TTC549 (cell line): ENCODE data around the gene ITPK1.

Experiments
- FAIRE-seq: peaks from 2 replicates; lab custom pipeline; 2012; peaks lifted over from hg19 to GRCh38; lab: Jason Lieb, UNC

Gene ITPK1

DNA sequence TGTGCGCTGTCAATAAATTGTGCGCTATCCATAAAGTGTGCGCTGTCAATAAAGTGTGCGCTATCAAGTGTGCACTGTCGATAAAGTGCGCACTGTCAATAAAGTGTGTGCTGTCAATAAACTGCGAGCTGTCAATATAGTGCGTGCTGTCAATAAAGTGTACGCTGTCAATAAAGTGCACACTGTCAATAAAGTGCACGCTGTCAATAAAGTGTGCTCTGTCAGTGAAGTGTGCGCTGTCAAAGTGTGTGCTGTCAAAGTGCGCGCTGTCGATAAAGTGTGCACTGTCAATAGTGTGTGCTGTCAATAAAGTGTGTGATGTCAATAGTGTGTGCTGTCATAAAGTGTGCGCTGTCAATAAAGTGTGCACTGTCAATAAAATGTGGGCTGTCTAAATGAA, 195.7 kb downstream of the ITPK1 start:
- FAIRE-seq, result no peak

DNA sequence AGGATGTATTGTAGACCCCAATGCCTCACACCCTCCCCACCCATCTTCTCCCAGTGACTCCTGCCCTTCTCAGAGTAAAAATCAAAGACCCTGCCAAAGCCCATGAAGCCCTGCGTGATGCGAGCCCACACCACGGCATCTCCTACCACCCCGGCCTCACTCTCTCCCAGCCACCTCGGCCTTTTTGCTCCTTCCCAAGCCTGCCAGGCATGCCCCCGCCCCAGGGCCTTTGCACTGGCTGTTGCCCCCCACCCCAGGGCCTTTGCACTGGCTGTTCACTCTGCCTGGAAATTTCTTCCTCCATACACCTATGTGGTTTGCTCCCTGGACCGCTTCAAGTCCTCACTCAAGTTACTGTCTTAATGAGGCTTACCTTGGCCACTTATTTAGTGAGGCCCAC, 197.8 kb downstream of the ITPK1 start:
- no peak for FAIRE-seq

DNA sequence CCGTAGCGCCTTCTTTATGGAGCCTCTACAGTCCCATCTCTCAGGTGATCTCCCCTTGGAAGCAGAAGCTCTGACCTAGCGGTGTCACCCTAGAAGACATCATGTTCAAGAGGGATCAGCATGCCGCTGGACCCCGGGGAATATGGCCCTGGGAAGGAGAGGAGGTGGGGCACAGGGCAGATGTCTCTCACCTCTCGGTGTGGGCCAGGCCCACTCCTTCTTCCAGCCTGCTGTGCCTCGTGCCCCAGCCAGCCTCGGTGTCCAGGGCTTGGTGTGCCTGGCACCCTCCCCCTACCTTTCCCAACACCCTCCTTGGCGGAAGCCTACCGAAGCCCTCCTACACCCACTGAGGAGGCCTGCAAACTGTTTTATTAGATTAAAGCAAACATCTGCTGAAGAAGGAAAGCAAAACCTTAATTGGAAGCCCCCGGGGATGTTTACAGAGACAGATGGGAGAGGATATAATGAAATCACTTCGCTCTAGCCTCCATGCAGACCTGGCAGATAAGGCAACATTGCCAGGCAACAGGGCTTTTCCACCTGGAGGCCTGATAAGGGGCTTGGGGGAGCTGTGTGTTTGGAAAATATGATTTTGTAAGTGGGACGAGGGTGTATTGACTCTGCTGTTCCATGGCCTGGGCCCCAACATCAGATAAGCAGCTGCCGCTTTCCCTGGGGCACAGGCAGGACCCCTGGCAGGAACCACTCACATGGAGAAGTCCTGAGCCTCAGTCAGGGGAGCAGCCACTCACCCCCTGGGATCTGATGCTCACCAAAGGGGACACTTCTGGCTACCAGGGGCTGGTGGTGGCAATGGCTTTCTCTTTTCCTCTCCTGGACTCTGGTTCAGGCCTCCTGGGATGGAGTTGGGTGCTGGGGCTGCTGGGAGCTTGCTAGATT, 198.4 kb downstream of the ITPK1 start:
- no peak for FAIRE-seq

DNA sequence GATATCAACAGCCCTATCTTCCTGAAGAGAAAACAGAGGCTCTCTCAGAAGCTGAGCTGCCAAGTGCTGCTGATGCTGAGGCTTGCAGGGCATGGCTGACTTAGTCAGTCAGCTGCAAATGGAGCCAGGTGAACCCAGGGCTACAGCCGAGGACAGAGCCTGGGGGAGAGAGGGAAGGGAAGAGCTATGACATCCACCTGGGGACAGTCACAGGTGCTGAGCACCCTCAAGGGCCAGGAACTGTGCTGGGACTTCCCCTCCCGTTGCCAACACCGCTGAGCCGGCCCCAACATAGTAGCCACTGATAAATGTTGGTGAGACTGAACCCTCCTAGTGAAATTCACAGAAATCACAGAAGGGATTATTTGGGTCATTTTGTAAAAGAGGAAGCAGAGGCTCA, 199.5 kb downstream of the ITPK1 start:
- FAIRE-seq, result no peak

DNA sequence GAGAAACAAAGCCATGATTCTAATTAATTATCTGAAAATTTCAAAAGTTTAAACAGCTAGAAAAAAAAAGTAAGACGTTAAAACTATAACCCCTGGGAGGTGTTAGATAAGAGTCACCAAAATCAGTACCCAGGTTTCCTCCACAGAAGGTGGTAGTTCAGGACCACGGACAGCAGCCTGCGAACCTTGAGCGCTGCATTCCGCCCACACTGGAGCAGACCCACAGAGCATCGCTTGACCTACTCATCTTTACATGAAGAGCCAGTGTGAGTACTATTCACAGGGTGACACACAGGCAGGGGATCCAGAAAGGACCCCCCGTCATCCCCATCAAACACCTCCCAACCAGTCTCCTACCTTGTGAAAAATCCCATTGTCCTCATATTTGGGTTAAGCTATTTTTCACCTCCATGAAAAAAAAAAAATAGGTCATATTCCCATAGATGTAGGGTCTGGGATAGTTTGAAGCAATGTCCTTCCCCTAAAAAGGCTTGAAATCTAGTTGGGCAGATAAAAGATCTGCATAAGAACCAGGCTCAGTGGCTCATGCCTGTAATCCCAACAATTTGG, 201.6 kb downstream of the ITPK1 start:
- FAIRE-seq, result no peak

DNA sequence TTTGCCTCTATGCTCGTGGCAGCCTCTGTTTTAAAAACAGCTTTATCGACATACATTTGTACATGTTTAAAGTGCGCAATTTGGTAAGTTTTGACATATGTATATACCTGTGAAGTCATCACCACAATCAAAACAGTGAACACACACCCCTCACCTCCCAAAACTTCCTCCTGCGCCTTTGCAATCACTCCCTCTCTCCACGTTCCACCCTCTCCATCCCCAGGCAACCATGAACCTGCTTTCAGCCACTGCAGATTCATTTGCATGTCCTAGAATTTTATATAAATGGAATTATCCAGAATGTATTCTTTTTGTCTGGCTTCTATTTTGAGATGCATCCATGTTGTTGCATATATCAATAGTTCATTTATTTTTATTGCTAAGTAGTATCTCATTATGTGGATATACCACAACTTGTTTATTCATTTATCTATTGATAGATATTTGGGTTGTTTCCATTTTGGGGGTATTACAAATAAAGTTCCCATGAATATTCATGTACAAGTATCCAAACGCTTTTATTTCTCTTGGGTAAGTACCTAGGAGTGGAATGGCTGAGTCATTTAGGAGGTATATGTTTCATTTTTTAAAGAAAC, 208.3 kb downstream of the ITPK1 start:
- no peak for FAIRE-seq

DNA sequence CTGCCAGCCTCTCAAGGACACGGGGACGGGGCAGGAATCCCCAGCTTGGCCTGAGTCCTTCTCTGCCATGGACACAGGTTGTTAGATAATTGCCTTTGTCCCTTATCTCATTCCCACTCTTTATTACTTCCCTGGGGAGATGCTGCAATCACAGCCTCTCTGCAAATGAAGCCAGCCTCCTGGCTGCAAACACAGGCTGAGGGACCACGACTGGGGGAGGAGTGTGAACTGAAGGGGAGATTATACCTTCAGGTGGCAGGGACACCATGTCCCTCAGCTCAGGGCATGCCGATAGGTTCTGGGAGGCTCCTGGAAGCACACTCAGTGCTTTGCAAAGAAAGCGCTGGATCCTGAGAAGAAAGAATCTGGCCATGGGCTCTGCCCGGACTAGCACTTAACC, 208.9 kb downstream of the ITPK1 start:
- no peak for FAIRE-seq

DNA sequence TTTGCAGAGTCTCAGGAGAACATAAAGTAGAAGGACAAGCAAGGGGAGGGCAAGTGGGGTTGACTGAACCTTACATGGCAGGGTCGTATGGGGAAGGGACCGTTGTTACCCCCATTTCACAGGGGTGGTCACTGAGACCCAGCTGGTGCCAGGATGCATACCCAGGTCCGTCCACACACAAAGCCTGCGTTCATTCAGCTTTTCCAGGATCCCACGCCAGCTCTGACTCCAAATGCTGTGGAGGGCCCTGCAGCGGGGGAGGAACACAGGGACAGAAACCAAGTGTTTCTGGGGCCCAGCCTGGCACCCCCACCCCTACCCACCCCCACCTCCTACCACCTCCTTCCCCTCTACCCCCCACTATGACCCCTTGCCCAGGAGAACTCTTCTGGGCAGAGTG, 209.3 kb downstream of the ITPK1 start:
- no peak for FAIRE-seq

DNA sequence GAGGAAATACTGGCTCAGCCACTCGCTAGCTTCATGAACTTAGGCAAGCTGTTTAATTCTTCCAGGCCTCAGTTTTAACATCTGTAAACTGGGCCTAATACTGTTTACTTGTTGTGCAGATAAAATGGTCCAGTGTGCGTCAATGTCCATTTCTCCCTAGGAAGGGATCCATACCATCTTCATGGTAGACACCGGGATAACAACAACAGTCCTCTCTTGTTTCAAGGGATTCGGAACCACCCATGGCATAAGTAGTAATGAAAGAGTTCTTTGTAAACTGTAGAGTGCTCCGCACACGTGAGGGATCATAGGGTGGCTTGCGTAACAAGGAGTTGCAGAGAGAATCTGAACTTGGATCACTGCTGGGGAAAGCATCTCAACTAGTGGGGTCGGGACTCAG, 210.1 kb downstream of the ITPK1 start:
- no peak for FAIRE-seq

DNA sequence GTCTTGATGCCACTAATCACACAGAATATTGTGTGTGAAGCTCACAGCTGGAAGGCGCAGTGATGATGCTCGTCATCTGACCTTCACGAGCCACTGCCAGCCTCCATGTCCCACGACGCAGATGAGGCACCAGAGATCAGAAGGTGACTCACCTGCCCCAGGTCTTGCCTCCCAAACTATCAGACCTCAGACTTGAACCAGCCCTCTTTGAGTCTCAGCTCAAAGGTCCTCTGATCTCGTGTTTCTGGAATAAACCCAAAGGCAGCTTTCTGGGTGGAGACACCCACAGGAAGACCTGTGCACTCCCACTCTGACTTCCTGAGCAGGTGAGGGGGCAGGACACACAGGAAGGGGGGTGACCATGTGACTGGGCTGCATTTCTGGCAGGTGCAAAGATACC, 212.4 kb downstream of the ITPK1 start:
- FAIRE-seq, result no peak

DNA sequence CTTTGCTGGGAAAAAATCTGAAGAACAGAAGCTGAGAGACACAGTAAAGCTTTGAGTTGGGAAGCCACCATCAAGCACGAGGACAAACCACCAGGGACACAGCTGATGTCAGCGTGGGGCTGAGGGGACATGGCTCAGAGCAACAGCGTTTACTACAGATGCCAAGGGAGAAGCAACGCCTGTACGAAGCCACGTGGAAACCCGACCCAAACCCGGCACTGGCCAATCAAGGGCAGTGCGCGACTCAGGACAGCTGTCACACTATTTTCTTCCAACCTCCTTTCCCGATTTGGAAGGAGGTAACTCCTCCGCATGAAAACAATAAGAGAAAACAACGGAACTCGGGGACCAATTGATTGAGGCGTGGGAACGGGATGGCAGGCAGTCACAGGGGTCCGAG, 213.0 kb downstream of the ITPK1 start:
- FAIRE-seq, result no peak

DNA sequence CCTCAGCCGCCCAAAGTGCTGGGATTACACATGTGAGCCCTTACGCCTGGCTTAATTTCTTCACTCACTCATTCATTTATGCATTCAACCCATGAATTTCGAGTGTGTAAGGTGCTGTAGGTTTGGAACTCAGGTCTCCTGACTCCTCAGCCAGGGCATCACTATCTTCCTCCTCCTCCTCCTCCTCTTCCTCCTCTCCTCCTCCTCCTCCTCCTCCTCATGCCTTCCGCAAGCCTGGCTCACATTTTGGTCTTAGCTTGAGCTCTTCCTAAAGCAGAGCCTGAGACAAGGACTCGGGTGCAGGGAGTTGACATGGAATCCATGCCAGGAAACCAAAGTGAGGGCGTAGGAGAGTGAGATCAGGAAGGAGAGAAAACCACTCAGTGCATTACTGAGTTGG, 213.5 kb downstream of the ITPK1 start:
- FAIRE-seq, result no peak

DNA sequence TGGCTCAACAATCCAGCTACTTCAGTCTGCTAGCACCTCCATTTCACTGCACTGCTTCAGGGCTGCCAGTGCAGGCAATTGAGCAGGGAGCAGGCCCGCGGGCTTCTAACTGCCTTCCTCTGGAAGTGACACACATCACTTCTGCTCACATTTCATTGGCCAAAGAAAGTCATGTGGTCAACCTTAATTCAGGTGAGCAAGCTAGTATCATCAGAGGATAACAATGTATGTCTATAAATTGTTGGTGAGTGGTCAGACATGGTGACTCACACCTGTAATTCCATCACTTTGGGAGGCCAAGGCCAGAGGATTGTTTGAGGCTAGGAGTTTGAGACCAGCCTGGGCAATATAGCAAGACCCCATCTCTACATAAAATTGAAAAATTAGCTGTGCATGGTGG, 215.1 kb downstream of the ITPK1 start:
- no peak for FAIRE-seq

DNA sequence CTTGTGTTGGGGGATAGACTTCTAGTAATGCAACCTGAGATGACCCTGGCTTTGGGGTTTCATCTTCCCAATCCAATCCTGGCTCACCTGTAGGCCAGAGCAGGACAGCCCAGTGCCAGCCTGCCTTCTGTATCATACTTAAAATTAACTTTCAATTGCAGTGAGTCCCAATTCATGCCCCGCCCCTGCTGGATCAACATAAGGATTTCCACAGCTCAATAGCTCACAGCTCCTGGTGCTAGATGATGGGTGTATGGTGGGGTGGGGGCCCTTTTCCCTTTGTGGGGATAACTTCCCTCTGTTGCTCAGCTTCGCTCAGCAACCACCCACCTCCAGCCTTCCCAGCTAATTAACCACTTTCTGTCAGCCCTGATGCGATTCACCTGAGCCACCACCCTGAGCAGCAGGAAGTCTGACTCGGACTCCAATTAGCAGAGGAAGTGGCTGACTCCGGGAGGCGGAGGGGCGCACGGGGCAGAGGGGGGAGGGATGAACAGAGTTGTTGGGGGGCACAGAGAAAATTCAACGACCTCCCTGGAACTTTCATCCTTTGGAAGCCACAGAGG, 217.1 kb downstream of the ITPK1 start:
- no peak for FAIRE-seq

DNA sequence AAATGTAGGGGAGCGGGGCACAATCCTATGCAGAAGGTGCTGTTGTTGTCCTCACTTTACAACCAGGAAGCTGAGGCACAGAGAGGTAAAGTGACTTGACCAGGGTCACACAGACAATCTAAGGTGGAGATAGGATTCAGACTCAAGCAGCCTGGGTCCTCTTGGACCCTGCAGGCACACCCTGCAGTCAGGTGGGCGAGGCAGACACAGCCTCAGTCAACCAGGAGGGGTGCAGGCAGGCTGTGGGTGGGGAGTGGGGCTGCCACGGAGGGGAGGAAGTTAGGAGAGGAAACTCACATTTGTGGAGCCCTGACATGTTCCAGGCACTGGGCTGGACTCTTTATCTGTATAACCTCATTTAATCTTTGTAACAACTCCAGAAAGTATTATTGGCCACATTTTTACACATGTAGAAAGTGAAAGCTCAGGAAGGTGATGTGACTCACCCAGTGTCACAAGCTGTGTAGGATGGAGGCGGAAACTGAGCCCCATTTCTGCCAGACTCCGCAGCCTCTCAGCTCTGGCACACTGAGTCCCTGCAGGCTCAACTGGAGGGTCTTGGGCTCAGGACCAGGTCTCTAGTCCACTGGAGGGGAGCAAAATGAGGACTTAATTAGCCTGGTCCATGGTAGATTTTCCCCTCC, 217.7 kb downstream of the ITPK1 start:
- FAIRE-seq, result no peak

DNA sequence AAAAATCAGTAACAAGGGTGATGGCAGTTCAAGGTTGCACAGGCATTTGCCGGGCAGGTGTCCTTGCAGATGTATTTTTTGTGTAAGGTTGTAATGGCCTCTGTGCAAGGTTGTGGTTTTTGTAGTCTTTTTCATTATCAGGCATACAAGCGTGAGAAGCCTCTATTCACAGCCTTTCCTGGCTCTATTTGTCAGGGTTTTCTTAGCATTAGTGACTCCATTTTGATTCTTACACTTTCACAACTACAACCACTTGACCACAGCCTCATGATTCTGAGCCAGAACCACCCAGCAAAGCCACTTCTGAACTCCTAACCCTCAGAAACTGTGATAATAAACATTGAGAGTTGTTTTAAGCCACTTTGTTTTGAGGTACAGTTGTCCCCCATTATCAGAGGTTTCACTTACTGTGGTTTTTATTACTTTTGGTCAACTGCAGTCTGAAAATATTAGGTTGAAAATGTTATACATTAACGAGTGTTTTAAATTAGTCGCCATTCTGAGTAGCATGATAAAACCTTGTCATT, 220.3 kb downstream of the ITPK1 start:
- FAIRE-seq, result no peak

DNA sequence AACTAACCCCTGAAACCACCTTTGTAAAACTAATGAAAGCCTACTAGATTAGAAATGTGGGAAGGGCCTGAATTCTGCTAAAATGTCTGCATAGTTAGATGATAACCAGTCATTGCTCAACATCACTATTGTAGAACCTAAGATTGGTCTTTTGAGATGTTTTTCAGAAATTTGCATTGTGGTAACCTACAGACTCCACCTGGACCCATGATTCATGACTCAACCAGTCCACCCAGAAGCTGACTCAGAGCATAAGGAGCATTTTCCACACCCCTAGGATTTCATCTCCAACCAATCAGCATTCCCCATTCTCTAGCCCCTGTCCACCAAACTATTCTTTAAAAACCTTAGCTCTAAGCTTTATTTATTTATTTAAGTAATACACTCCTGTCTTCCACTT, 223.1 kb downstream of the ITPK1 start:
- FAIRE-seq, result no peak

DNA sequence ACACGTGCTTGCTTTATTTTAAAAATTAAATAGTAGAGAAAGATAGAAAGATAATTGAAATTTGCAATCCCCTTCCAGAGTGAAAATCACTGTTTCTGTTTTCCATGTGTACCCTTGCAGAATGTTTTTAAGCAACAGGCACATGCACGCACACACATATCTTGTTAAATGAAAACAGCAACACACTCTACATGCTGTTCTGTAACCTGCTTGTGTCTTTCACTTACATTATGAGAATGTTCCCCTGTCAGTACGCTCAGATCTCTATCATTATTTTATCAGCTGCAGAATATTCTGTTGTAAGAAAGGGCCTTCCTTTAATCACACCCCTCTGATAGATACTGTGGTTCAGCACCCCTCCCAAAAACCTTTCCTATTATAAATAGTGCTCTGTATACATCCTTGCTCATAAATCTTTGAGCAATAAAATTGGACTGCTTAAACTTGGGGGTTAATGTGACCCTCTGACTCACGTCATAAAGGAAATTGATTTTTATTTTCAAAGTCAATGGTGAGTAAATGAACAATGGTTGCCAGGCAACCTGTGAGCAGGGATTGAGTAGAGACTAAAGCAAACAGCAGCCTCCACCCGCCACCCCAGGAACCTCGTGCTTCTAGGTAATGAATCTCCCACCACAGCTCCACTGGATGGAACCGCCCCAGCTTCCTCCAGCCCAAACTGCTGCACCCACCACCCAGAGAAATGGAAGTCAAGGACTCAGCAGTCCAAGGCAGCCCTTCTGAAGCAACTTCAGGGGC, 224.7 kb downstream of the ITPK1 start:
- no peak for FAIRE-seq

DNA sequence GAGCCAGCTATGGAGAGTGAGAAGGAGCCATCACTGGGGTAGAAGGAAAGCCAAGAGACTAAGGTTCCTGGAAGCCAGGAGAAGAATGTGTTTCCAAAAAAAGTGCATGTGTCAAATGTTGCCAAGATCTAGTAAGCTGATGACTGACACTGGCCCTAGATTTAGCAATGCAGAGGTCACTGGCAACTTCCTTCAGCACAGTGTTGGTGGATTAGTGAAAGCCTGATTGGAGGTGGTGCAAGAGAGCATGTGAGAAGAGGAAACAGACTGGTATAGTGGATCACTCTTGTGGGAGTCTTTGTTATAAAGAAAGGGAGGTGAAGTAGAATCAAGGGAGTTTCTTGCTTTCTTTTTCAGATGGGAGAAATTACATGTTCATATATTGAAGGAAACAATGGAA, 226.8 kb downstream of the ITPK1 start:
- FAIRE-seq, result no peak

DNA sequence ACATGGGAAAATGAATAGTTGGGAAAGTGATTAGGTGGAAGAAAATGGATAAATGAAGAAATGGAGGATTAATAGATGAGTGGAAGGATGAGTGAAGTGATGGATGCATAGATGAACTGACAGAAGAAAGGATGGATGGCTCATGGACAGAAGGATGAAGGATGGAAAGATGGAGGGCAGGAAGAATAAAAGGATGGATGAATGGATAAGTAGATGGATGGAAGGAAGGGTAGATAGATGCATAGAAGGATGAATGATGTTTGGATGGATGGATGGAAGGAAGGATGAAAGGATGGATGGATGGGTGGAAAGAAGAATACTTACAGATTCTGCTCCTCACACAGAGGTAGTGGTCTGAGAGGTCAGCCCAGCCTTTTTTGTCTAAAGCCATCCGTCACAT, 228.6 kb downstream of the ITPK1 start:
- FAIRE-seq, result no peak
